Stimulated activated CD8-positive, alpha-beta memory T cell treated with anti-CD3 and anti-CD28 coated beads, Interleukin-4, amount 100 ng/mL, for 4 hours (primary cell): ENCODE measurements around the gene PRDM16.

Experiments
- DNase-seq, 2 donors: peaks; one replicate each; pipeline ENCODE4 v3.0.0-alpha.2; 2020; ENCODE audit warnings: low read depth in 2 of 2, low spot score in 1 of 2

PRDM16 gene

GRCh38 chr1:3480369-3480719 lies 411.3 kb downstream of the PRDM16 start:
- DNase-seq = no peak

GRCh38 chr1:3481046-3481445 lies 412.0 kb downstream of the PRDM16 start:
- no peak for DNase-seq

DNA sequence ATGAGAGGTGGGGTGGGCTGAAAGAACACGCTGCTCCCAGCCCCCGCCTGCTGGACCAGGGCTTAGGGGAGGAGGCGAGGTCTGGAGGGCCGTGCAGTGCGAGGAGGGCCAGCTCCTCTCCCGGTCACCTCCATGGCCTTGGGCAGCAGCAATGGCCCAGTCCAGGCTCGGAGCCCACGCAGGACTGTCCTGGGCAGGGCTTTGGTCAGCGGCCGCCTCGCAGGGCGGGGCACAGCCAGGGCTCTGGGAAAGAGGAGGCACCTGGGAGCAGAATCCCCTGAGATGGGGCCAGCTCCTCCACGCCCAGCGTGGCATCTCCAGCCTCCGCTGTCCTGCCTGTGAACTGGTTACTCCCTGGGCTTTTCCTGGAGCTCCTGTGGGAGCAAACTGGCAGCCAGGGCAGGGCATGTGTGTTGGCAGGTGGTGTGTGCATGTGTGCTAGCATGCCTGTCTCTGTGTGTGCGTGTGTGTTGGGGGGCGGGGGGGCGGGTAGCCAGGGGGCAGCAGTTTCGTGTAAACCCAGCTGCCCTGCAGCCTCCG lies 412.9 kb downstream of the PRDM16 start:
- no peak for DNase-seq

DNA sequence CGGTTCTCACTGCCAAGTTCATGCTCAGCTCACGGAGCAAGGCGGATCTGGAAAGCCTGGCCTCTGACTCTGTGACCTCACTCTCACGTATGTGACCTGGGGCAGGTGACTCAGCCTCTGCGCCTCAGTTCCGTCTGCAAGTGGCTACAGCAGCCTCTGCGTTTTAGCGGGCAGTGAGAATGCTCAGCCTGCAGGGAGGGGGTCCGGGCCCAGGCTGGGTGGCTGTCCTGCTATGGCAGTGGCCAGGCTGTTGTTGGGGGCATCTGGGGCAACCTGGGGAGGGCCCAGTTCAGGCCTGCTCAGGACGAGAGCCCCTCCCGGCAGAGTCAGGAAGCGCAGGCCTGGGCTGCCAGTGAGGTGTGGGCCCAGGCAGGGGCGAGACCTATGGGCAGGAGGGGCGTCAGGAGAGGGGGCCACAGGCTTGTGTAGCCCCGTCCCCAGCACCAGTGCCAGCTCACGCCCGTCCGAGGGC lies 413.4 kb downstream of the PRDM16 start:
- DNase-seq = no peak

- DNase-seq = no peak
These were observed 414.4 kb downstream of the PRDM16 start for GRCh38 chr1:3483380-3483779.

DNA sequence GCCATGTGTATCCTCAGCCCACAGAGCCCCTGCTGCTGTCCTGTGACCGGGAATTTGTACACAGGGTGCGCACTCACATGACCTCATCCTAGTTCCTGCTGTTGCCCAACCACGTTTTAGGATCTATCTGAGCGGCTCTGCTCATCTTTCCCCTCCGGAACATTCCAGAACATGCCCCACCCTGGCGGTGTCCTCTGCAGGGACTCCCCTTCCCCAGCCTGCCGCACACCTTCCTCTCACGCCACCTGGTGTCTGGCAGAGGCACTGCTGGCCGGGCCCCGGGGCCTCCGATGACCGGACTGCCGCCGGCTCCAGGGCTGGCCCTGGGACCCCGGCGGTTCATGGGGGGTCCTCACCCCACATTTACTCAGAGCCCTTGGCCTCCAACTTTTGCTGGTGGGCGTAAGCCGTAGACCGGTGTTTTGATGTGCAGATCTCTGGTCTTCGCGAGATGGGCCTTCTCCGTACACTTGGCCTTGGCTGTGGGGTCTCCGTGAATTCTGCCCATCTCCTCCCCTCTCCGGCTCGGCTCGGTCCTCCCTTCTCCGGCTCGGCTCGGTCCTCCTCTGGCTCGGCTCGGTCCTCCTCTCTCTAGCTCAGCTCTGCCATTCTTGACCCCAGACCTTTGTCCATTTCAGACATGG lies 414.9 kb downstream of the PRDM16 start:
- no peak for DNase-seq

GRCh38 chr1:3485016-3485415 lies 416.0 kb downstream of the PRDM16 start:
- DNase-seq = no peak
